Putamen (tissue), 1 donor: ENCODE results near the gene MINAR1.
"Not testable (repeated sequence)": the region's sequence is repeated elsewhere in the genome, so short reads cannot be mapped to it uniquely, and the experiment has no call there.

Experiments used
- DNase-seq: peaks from one replicate; pipeline ENCODE4 v3.0.0-alpha.2; 2016; ENCODE audit warnings: low spot score

Gene MINAR1, protein sequence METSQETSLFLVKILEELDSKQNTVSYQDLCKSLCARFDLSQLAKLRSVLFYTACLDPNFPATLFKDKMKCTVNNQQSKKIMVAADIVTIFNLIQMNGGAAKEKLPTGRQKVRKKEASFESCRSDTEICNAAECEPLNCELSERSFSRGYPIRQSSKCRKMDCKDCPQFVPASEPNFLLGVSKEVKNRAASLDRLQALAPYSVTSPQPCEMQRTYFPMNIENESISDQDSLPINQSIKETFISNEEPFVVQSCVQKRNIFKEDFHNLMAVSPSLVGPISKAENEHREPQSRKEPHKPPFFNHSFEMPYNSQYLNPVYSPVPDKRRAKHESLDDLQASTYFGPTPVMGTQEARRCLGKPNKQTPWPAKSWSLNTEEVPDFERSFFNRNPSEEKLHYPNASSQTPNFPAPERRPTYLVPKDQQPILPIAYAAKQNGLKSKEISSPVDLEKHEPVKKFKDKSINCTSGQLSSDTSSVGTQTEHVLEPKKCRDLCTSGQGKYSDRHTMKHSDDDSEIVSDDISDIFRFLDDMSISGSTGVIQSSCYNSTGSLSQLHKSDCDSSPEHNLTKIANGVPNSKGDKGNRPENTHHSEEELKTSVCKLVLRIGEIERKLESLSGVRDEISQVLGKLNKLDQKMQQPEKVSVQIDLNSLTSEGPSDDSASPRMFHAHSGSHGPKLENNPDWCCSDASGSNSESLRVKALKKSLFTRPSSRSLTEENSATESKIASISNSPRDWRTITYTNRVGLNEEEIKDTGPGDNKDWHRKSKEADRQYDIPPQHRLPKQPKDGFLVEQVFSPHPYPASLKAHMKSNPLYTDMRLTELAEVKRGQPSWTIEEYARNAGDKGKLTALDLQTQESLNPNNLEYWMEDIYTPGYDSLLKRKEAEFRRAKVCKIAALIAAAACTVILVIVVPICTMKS

DNA sequence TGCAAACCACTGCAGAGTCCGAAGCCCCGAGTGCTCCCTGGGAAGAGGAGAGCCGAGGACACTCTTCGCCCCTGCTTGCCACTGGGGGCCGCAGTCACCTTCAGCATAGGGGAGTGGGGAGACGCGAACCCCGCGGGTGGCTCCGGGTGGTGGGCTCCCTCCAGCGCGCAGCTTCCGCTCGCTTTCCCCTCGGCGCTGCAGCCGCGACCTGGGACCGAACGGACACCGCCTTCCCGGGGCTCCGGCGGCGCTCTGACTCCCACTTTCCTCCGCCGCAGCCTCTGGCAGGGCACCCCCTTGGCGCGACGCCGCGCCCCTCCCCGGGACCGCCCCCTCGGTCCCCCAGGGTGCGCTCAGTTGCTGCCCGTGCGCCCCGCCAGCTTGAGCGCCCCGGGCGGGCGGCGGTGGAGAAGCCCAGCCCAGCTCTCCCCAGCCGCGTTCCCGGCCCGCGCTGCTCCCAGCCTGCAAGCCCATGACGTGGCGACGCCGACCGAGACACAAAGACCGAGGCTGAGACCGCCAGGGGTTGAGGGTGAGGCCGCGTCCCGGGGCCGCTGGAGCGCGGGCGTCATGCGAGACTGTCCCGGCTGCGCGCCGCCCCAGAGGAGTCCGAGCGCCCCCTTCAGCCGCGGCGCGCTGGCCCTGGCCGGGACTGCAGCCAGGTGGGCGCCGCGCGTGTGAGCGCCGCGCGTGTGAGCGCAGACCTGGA lies at the start of gene MINAR1:
MINAR1 (plus strand) TSS at position 701 of the 709 bp plus-strand sequence. CDS start 23,812 bp downstream, outside the sequence.
- no peak for DNase-seq

DNA sequence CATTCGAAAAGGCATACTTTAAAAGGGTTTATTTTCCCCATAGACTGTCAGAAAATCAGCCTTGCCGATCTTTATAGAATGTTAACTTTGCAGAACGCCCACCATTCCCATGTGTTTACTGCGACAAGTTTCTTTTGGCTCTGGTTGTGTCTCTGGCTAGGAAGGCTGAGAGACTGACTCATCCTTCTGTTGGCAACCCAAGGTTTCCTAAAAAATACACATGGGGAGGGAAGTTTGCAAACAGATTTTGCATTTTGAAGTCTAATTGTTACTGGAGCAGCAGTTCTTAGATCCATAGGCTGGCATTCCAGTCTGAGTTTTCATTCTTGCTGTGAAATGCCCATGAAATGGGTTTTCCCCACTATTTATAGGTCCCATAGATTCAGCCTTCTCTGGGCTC lies 37.9 kb upstream of the MINAR1 start:
- DNase-seq: no peak

DNA sequence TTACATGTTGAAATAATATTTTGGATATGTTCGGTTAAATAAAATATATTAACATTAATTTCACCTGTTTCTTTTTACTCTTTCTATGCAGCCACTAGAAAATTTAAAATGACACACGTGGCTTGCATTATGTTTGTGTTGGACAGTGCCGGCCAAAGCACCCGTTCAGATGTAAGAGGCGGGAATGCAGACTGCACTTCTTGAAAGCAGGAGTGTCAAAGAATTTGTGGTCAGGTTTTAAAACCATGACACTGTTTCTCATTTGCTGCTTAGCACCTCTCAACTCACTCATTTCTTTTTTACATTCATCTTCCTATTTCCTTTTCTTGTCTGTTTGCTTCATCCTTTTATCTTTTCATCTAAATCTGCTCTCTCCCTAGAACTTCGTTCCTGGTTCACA lies 35.3 kb upstream of the MINAR1 start:
- DNase-seq: no peak

DNA sequence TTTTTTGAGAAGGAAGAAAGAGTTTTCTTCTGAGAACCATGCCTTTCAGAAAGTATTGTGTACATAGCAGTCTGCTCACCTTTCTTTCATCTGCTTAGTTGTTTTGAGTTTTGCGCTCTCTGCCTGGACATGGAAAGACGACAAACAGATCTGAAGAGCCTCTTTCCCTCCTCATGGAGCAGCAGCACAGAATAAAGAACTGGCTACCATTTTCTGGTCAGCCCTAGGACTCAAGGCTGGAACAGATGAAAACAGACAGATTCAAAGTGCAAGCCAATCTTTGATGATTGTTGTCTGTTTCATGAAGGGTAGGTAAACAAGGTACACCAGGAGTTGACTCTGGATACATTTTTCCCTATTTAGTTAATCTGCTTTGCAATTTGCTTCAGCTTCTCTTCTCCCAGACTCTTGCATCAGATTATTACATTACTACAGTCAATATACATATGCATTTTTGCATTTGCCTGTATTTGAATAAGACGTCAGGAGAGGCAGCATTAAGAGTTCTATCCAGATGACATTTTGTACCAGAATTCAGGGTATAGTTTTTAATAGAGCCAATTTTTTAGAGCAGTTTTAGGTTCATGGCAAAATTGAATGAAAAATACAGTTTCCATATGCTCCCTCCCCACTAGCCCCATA lies 34.7 kb upstream of the MINAR1 start:
- no peak for DNase-seq

DNA sequence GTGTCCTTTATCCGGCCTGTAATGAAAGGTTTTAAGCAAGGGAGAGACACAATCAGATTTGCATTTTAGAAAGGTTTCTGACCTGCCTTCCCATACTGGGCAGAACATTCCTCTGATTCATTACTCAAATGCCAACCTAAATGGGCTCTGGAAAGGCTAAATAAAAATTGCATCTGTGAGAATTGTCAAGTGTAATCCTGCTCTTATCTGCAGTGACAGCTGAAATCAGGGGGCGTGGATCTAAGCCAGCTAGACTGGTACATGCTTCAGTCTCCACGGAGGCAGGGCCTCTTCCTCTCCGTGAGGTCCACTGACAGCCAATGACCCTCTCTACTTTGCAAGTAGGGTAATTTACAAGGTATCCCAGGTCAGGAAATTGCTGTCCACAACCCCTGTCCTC lies 32.5 kb upstream of the MINAR1 start:
- no peak for DNase-seq

DNA sequence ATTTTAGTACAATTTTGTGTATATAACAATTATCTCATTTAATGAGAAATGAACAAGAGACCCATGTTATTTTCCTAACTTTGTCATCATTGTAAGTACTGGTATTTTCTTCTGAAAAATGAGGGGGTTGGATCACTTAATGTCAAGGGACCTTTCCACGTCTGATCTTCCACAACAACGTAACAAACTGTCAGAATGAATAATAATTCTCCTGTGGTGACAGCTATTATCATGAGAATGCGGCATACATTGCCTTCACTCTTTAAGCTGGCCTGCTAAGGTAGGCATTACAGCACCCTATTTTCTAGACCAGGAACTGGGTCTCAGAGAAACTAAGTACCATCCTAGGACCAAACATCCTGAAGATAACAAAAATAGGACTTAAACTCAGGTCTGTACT lies 31.5 kb upstream of the MINAR1 start:
- DNase-seq: no peak

DNA sequence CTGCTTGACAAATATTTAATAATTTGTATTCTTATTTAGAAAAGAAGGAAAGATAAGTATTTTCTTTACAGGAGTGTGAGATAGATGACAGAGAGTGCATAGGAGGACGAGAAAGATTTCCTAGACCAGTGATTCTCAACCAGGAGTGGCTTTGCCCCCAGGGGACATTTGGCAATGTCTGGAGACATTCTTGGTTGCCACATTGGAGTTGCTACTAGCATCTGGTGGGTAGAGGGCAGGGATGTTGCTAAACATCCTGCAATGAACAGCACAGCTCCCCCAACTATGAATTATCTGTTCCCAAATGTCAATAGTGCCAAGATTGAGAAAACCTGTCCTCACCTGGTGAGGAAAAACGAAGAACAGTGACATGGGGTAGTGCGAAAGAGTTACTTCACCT lies 30.8 kb upstream of the MINAR1 start:
- no peak for DNase-seq

DNA sequence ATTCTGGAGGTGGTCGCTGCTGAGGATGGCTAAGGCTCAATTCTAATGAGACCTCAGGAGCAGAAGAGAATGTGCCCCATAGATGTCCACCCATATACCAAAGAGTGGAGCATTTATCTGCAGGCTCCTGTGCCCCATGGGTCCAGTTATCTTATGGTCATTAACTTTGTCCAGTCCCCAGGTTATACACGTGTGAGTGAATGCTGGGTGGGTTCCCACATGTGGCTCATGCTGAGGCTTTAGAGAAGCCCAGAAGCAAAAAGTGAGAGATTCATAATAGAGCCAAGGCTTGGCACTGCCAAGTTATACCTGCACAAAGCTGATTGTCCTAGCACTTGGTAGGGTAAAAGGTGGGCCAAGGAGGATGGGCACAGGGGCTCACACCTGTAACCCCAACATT lies 30.0 kb upstream of the MINAR1 start:
- no peak for DNase-seq

DNA sequence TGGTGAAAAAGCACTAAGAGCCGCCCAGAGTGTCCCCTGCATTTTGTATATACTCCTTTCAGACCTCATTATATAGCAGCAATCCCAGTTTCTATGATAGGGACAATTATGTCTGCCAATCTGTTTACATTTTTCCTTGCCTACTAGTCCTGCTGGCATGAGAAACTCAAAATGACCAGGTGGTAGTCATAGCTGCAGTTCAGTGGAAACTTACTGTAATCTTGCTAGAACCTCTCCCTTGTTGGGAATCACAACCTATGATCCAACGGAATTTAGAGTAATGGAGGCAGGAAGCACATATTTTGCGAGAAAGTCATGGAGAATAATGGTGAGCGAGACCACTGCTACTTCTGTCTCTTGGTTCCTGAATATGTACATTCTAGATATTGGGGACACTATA lies 28.6 kb upstream of the MINAR1 start:
- no peak for DNase-seq

DNA sequence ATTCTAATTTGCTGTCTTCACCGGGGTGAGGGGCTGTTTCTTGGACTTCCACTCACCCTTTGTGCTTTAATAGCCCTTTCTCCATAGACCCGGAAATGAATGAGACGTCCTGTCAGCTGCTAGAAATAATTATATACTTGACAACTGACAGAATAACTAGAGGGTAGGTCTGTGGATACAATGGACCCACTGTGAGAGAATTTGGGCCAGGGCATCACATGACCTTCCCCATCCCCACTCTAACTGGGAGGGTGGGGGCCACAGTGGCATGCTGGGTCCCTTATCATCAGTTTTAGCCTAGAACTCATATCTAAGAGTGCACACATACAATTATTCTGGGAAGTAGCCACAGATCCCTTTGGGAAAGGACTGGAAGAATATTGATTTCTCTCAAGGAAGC lies 25.9 kb upstream of the MINAR1 start:
- DNase-seq: no peak

DNA sequence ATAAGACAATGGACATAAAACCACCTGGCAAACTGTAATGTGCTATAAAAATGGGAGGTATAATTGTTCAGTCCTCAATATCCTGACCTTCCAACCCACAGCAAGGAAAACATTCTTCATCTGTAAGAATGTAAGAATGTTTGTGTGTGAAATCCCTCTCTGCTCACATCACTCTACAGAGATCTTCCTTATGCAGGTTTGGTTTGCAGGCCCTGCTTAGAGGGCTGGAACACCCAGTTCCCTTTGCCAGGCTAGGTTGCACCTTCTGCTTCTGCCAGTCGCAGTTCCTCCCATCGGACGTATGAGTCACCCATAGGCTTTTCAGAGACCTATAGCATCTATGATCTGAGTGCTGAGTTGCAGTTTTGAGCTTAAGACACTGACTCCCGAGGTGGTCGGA lies 24.1 kb upstream of the MINAR1 start:
- no peak for DNase-seq

DNA sequence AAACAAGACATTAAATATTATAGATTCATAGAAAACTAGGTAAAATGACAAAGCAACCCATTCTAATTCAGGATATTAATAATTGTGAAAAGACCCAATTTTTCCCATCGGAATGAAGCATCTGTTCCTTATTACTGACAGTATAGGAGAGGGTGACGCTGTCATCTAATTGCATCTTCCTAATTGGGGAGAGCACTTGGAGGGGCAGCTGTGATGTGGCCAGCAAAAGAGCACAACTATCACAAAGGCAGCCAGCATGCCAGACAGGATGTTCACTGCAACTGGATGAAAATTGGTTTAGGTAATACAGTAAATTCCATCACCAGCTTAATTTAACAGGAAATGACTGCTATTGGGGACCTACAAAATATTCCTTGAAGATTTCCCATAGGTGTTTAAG lies 21.9 kb upstream of the MINAR1 start:
- DNase-seq: no peak

DNA sequence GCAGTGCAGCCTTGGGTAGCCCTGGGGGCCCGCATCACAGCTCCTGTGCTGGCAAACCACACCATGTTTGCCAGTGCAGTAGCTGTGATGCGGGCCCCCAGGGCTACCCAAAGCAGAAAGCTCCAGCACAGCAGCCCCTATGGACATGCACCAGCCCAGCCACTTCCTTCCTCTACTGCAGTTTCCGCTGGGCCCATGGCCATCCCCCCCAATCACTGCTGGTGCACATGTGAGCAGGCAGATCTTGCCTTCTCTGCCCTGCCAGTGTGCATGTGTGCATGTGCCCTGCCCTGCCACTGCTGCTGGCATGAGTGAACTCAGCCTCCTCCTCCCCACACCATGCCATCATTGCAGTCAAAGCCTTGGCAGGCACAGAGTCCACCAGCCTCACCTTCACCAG lies 20.1 kb upstream of the MINAR1 start:
- DNase-seq: no peak

DNA sequence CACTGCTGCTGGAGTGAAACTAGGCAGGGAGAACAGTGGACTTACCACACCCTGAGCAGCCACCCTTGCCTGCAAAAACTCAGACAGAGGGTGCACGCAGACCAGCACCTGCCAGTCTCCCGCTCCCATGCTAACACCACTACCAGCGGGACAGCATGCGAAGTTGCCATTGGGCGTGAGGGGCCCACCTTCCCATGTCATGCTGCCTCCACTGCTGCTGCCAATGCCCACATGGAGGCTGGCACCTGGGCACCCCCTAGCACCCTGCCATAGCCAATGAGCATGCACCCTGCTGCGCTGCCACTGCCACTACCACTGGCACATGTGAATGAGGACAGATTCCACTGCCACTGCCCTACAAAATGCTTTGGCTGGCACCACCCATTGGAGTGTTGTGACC lies 19.7 kb upstream of the MINAR1 start:
- DNase-seq: no peak

DNA sequence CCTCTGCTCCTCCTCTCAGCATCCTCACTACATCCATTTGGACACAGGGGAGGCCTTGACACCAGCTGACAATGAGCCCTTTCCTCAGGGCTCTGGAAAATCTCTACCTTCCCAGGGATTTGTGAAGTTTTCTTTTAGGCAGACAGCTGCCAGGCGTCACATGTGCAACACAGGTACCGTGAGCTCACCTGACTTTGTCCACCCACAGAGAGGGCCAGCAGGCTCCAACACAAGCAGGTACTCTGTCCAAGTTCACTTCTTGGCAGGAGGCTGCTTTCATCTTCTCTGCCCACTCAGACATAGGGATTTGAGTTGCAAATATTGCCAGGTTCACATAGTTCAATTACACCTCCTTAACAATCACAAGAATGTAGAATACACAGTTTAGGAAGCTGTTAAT lies 15.3 kb upstream of the MINAR1 start:
- no peak for DNase-seq

DNA sequence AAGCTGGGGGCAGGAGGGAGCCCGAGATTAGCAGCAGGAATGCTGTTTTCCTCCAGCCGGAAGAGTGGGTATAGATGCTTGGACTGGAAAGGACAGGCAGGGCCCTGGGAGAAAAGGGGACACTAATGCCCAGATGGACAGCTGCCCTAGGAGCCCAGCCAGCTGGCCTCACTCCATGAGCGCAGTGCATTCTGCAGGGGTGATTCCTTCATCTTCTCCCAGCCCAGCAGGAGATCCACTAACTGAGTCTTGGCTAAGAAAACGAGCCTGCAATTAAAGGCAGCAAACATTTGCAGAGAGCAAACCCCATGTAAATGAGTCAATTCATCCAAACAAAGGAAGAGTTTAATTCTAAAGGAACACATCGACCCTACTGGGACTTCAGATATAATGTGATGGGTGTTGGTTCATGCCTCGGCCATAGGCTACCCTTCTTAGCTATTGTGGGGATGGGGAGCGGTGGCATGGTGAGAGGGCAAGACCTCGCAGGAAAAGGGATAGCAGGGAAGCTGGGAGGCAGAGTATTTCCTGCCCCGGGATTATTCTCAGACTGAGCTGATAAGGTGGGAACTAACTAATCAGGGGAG lies 13.3 kb upstream of the MINAR1 start:
- DNase-seq: peak; percentile 7

DNA sequence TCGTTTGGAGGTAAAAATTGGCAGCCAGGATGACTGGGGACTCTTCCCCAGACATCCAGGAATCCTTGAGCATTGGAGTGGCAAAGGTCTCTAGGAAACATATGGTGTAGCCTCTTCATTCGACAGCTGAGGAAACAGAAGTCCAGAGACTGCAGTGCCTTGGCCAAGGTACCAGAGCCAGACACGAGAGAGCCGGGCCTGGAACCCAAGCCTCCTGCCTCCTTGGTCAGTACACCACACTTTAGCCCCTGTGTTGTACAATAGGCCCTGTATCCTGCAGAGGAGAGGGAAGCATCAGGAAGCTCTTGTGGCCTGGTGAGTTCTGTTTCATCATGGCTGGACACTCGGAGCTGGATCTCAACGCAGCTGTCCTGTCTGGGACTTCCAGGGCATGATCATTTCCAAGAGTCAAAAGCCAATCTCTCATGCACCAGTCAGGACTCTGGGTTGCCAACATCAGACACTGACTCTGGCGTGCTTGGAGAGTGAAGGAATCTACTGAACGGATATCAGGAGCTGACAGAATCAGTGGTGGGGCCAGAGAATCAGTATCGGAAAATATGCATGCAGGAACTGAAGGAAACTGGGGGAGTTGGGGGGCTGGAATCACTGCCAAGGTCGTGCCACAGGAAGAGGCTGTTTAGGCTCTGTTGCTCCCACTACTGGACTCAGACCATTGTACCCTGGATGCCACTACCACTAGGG lies 6.4 kb upstream of the MINAR1 start:
- DNase-seq: no peak

DNA sequence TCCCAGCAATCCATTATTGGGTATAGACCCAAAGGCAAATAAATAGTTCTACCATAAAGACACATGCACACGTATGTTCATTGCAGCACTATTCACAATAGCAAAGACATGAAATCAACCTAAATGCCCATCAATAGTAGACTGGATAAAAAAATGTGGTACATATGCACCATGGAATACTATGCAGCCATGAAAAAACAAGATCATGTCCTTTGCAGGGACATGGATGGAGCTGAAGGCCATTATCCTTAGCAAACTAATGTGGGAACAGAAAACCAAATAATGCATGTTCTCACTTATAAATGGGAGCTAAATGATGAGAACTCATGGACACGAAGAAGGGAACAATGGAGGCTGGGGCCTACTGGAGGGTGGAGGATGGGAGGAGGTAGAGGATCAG lies 5.2 kb upstream of the MINAR1 start:
- not testable (repeated sequence) for DNase-seq

DNA sequence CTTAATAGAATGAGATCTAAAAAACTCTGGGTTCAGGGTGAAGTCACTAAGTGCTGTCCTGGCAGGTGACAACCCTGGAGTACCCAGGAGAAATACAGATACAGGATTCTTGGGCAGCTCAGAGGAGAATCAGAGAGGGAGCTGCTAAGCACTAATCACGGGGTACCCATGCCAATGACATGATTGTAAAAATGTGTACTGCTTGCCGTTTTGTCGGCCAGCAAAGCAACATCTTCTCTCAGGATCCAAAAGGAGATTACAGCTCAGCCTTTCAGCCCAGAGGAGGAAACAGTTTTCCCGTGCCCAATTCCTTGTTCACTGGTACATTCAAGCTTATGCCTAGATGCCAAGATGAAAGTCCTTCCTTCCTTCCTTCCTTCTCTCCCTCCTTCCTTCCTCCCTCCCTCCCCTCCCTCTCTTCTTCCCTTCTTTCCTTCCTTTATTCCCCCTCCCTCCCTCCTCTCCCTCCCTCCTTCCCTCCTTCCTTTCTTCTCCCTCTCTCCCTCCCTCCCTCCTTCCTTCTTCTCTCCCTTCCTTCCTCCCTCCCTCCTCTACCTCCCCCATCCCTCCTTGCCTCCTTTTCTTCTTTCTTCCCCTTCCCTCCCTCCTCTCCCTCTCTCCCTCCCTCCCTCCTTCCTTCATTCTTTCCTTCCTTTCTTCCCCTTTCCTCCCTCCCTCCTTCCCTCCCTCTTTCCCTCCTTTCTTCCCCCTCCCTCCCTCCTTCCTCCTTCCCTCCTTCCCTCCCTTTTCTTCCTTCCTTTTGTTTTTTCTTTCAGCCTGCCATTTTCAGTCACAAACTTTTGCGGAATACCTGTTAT lies 4.1 kb upstream of the MINAR1 start:
- no peak for DNase-seq
